Pancreas (tissue), 10 donors: ENCODE results near the gene TMIE. TPM values are rescaled to one million over a fixed set of nuclear protein-coding genes. Genes with fewer than 3 reads are reported as not detected.

Experiments
- ATAC-seq, 4 donors: fragments of 200-7000 bp; cut with Tn5 transposase; one replicate each; pipeline versions ENCODE4 v1.8.0 to v1.9.1; 2020; ENCODE audit warnings: mild to moderate bottlenecking in 4 of 4, moderate library complexity in 4 of 4
- DNase-seq, 6 donors: peaks; one replicate each; pipeline ENCODE4 v3.0.0-alpha.2; 2020
- FAIRE-seq: peaks from 2 replicates; lab custom pipeline; 2012; peaks lifted over from hg19 to GRCh38; lab: Jason Lieb, UNC
- H3K27ac ChIP-seq, 4 donors: fragments of 200-600 bp; sonication (generic); 1 replicate in 3 of 4; 2 replicates in 1 of 4; pipeline versions ENCODE4 v1.5.0 to v1.8.0; 2020
- H3K27me3 ChIP-seq, 4 donors: fragments of 200-600 bp; one replicate each; pipeline ENCODE4 v1.8.0; 2021
- H3K36me3 ChIP-seq, 3 donors: fragments of 200-600 bp; sonication (generic) in 1 of 3; one replicate each; pipeline versions ENCODE4 v1.5.0 to v1.8.0; 2020 to 2021
- H3K4me1 ChIP-seq, 3 donors: fragments of 200-600 bp; one replicate each; pipeline ENCODE4 v1.8.0; 2021
- H3K4me3 ChIP-seq, 4 donors: fragments of 200-600 bp; sonication (generic) in 2 of 4; one replicate each; pipeline versions ENCODE4 v1.5.0 to v1.8.0; 2020 to 2021
- H3K9me3 ChIP-seq, 4 donors: fragments of 200-600 bp; one replicate each; pipeline ENCODE4 v1.8.0; 2021
- CTCF ChIP-seq, 4 donors: fragments of 200-600 bp; sonication (generic) in 3 of 4; IDR thresholded peaks; one replicate each; pipeline versions ENCODE4 v1.5.0 to v1.8.0; 2021; ENCODE audit warnings: antibody characterized with exemption in 4 of 4
- WGBS, 2 donors: extraction: QIAGEN DNeasy Blood & Tissue Kit; methylation state at CpG; one replicate each; pipeline ENCODE4 v1.1.7; 2013; 5-methylcytosine and 5-hydroxymethylcytosine counted together
- intact Hi-C, 3 donors: fragments of 100-400 bp; cut with DNase I; formaldehyde crosslinking; loops; one replicate each; pipeline versions ENCODE4 v1.11.1 to v1.14.2; 2022
- polyA plus RNA-seq, 2 donors: library from polyadenylated mRNA; stranded (reverse); fragments of 200-250 nt; gene quantifications; one replicate each; pipeline ENCODE4 v1.2.3, GENCODE V29; 2013
- total RNA-seq, 6 donors: library from RNA; stranded (reverse); fragmentation: NEBNext Ultra II Directional in 4 of 6; extraction: Animal tissue kit (Norgen Biotek cat#: 25700) in 4 of 6; gene quantifications; one replicate each; pipeline versions ENCODE4 v1.2.1 to v1.2.4, GENCODE V29; 2021 to 2023
- donor health status: healthy with polysubstance abuse.
- donor health status: DM: no; HTN: no; CAD: no; lungs with moderate emphysema.
- donor health status: DM: no; HTN: no; CAD: no.
- donor health status: control.
- donor health status: control.
- donor health status: Bipolar disorder and iron deficiency.
- donor health status: DM: yes; HTN: yes; CAD: no.
- donor health status: DM: no; HTN: no; CAD: no.
- donor health status: DM: no; HTN: no; CAD: no.
- donor health status: DM: yes; HTN: yes; CAD: no.

Gene TMIE
- total and polyA plus RNA-seq, 8 donors: 0.08 to 0.52 (median 0.14) TPM; not detected in 1

DNA sequence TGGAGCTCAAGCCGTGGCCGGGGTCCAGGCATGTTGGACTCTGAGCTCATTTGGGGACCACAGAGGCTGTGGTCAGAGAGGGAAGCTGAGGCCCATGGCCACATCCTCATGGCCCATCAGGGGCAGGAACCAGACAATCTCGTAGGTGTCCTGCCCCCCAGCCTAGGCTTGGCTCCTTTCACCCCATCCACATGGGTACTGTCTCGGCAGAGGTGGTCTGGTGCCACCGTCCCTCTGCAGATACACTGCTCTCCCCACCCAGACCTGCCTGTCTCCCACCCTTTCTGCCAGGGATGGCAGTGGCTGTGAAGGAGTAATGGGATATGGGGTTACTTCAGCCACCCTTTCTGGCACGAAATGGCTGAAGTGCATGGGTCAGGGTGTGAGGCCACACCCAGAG is 8.5 kb downstream of the TMIE start:
- Histone ChIP-seq H3K9me3 (no peaks in the 10 kb centered on the region), H3K36me3 (no peaks in the 10 kb centered on the region), H3K4me1 (no peaks in the 10 kb centered on the region), H3K4me3 (no peak overlapping the region), H3K27me3 (no peaks in the 10 kb centered on the region), H3K27ac (no peak overlapping the region)
- FAIRE-seq (no peak), ATAC-seq (no peak), DNase-seq (peak in 1 of 6 donors; percentile 18)
- 73 to 90% methylated on average over 6 of the region's 6 CpGs for WGBS, 2 donors
- no peak for TF ChIP-seq CTCF (IDR thresholded peaks at IDR 0.05)
- intact Hi-C loops: loop anchor here (5.0 to 10.0 kb wide), 3 partner anchors 188 to 275 kb away; no protein-coding TSS in a partner anchor

GRCh38 chr3:46710229-46710628 is 9.0 kb downstream of the TMIE start:
- no peak overlapping the region for H3K4me3 ChIP-seq
- DNase-seq: peak in 1 of 6 donors; percentile 40
- intact Hi-C loops: no loop called here
- no peak for FAIRE-seq
- 75% methylated on average over 7 of the region's 7 CpGs for WGBS, 2 donors
- no peak for TF ChIP-seq CTCF (IDR thresholded peaks at IDR 0.05)
- ATAC-seq: no peak
- no peaks in the 10 kb centered on the region for H3K4me1 ChIP-seq
- H3K36me3 ChIP-seq: no peaks in the 10 kb centered on the region
- no peaks in the 10 kb centered on the region for H3K27me3 ChIP-seq
- no peaks in the 10 kb centered on the region for H3K9me3 ChIP-seq
- no peak overlapping the region for H3K27ac ChIP-seq

- Histone ChIP-seq H3K4me3 (no peak overlapping the region), H3K27me3 (no peaks in the 10 kb centered on the region), H3K36me3 (no peaks in the 10 kb centered on the region), H3K27ac (no peak overlapping the region), H3K4me1 (no peaks in the 10 kb centered on the region), H3K9me3 (no peaks in the 10 kb centered on the region)
- no peak for ATAC-seq
- intact Hi-C loops: no loop called here
- 83 to 89% methylated on average over 6 of the region's 6 CpGs for WGBS, 2 donors
- no peak for TF ChIP-seq CTCF (IDR thresholded peaks at IDR 0.05)
- peak in 1 of 6 donors; percentile 31 for DNase-seq
- FAIRE-seq: no peak
These were observed 9.6 kb downstream of the TMIE start for GRCh38 chr3:46710671-46711295.

DNA sequence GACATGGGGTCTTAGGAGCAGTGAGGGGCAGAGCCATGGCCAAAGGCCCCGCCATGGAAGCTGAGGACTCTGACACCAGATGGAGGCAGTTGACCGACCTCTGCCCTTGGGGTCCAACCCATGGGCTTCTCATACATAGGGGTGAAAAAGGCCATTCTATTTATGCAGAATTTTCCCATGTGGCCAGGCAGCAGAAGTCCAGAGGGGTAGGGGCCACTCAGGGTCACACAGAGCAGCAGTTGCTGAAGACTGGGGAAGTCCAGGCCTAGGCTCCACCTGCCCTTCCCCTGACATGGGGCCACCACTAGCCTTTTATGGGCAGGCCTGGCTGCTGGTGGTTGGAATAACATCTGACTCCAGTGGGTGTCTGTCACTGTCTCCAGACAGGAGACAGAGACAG is 10.1 kb downstream of the TMIE start:
- TF ChIP-seq CTCF (IDR thresholded peaks at IDR 0.05): no peak
- FAIRE-seq: no peak
- no peak for ATAC-seq
- 90 to 94% methylated on average over 2 of the region's 2 CpGs for WGBS, 2 donors
- no peaks in the 10 kb centered on the region for H3K9me3 ChIP-seq
- no peaks in the 10 kb centered on the region for H3K4me1 ChIP-seq
- DNase-seq: peak in 1 of 6 donors; percentile 25
- H3K27me3 ChIP-seq: no peaks in the 10 kb centered on the region
- no peak overlapping the region for H3K27ac ChIP-seq
- no peak overlapping the region for H3K4me3 ChIP-seq
- no peaks in the 10 kb centered on the region for H3K36me3 ChIP-seq
- intact Hi-C loops: no loop called here

DNA sequence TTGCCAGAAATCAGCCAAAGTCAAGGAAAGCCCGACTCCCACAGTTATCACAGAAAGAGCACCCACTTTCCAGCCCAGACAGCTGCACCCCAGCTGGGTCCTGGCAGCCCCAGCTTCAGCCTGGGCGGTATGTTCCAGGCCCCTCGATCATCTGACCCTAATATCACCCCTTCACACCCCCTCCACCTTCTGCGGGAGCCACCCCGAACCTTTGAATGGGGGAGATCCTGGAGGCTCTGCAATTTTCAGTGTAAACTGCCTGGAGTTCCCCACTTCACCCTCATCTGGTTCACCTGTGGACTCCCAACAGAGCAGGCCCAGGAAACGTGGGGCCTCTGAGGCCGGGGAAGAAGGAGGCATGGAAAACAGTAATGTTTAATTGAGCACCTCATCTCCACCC is 10.6 kb downstream of the TMIE start:
- Histone ChIP-seq H3K4me1 (no peaks in the 10 kb centered on the region), H3K27me3 (no peaks in the 10 kb centered on the region), H3K9me3 (no peaks in the 10 kb centered on the region), H3K27ac (no peak overlapping the region), H3K4me3 (no peak overlapping the region), H3K36me3 (no peaks in the 10 kb centered on the region)
- intact Hi-C loops: no loop called here
- peak in 2 of 6 donors; percentile 1 to 25 for DNase-seq
- ATAC-seq: no peak
- no peak for TF ChIP-seq CTCF (IDR thresholded peaks at IDR 0.05)
- no peak for FAIRE-seq
- 76 to 78% methylated on average over 7 of the region's 7 CpGs for WGBS, 2 donors
